Stimulated activated CD8-positive, alpha-beta memory T cell treated with anti-CD3 and anti-CD28 coated beads, Interleukin-12 subunit alpha, Interleukin-12 subunit beta, amount 100 ng/mL, for 24 hours (primary cell): Measurements from ENCODE around the gene ITPR1.

Source experiments
- DNase-seq: peaks from one replicate; pipeline ENCODE4 v3.0.0-alpha.2; 2020; ENCODE audit errors: extremely low read depth

ITPR1 gene

GRCh38 chr3:4686619-4687018, 193.5 kb downstream of the ITPR1 start:
- no peak for DNase-seq

GRCh38 chr3:4687167-4687566, 194.0 kb downstream of the ITPR1 start:
- no peak for DNase-seq

GRCh38 chr3:4687596-4687995, 194.4 kb downstream of the ITPR1 start:
- DNase-seq: no peak

GRCh38 chr3:4688411-4688810, 195.3 kb downstream of the ITPR1 start:
- DNase-seq: no peak

GRCh38 chr3:4689021-4689420, 195.9 kb downstream of the ITPR1 start:
- no peak for DNase-seq

- DNase-seq: no peak
These were observed 197.1 kb downstream of the ITPR1 start for GRCh38 chr3:4690277-4690676.

GRCh38 chr3:4693620-4694019, 200.5 kb downstream of the ITPR1 start:
- DNase-seq: no peak

- DNase-seq: no peak
These were observed 202.7 kb downstream of the ITPR1 start for GRCh38 chr3:4695846-4696245.

- DNase-seq: no peak
These were observed 203.1 kb downstream of the ITPR1 start for GRCh38 chr3:4696266-4696665.

GRCh38 chr3:4698125-4698821, 205.1 kb downstream of the ITPR1 start:
- no peak for DNase-seq

- DNase-seq: no peak
These were observed 209.9 kb downstream of the ITPR1 start for GRCh38 chr3:4703054-4703480.

GRCh38 chr3:4704552-4704951, 211.4 kb downstream of the ITPR1 start:
- no peak for DNase-seq

- DNase-seq: no peak
These were observed 214.2 kb downstream of the ITPR1 start for GRCh38 chr3:4707324-4707723.

- no peak for DNase-seq
These were observed 215.1 kb downstream of the ITPR1 start for GRCh38 chr3:4708230-4708629.

GRCh38 chr3:4709341-4709740, 216.2 kb downstream of the ITPR1 start:
- DNase-seq: no peak

- DNase-seq: no peak
These were observed 217.0 kb downstream of the ITPR1 start for GRCh38 chr3:4710191-4710590.

- no peak for DNase-seq
These were observed 218.5 kb downstream of the ITPR1 start for GRCh38 chr3:4711680-4711992.

- DNase-seq: no peak
These were observed 219.0 kb downstream of the ITPR1 start for GRCh38 chr3:4712109-4712508.

- DNase-seq: no peak
These were observed 220.9 kb downstream of the ITPR1 start for GRCh38 chr3:4714045-4714444.

GRCh38 chr3:4716266-4716665, 223.1 kb downstream of the ITPR1 start:
- DNase-seq: no peak

GRCh38 chr3:4716706-4717362, 223.7 kb downstream of the ITPR1 start:
- no peak for DNase-seq

GRCh38 chr3:4717363-4717740, 224.2 kb downstream of the ITPR1 start:
- DNase-seq: no peak

- no peak for DNase-seq
These were observed 225.1 kb downstream of the ITPR1 start for GRCh38 chr3:4718179-4718736.
